ENCODE data around the gene MYH14.

Gene MYH14

DNA sequence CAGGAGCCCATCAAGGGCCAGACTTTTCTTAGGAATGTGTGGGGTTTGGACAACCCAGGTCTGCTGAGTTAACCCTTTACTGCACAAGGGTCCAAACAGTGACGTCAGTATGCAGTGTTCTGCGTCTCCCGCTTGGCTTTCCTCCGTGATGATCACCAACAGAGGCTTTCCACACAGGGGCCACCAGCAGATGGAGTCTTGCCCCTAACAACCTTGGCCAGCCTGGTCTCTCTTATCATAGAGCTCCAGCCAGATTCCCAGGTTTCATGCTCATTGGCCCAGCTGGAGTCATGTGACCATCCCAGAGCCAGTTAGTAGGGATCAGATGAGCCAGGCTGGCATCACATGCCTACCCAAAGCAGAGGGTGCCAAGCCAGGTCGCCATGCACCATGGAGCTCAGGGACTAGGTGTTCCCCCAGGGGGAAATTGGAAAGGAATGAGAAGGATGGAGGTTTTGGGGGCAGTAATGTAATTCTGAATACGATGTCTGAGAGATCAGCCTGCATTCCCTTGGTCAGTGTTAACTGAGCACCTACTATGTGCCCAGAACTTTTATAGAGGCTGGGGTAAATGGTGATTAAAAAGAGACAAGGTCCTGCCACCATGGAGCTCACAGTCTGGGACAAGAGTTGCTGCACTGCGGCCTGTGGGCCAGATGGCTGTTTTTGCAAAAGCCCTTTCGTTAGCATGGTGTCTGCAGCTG, 61.2 kb downstream of the MYH14 start:
- DNase-seq = no peak

DNA sequence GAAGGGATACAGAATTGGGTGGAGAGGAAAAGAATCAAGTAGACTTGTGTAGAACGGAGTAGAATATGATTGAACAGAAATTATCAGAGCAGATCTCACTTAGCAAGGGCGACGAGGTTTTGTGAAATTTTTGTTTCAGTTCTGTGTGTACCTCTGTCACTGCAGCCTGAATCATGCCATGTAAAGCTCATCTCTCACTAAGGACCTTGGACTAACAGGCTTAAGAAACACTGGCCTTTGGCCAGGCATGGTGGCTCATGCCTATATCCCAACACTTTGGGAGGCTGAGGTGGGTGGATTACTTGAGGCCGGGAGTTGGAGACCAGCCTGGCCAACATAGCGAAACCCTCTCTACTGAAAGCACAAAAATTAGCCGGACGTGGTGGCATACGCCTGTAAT, 62.6 kb downstream of the MYH14 start:
- no peak for DNase-seq

DNA sequence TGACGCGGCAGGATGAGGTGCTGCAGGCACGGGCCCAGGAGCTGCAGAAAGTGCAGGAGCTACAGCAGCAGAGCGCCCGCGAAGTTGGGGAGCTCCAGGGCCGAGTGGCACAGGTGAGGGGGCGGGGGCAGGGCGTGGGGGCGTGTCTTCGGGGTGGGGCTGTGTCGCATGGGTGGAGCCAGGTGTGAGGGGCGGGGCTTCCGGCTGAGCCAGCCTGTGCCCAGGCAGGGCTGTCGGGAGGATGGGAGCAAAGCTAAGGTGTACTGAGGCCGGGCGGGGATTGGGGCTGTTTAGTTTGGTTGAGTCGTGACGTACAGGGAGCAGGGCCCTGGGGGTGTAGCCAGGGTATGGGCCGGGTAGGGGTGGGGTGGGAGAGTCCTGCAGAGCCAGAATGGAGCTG, 63.5 kb downstream of the MYH14 start:
- DNase-seq = peak; percentile 79

DNA sequence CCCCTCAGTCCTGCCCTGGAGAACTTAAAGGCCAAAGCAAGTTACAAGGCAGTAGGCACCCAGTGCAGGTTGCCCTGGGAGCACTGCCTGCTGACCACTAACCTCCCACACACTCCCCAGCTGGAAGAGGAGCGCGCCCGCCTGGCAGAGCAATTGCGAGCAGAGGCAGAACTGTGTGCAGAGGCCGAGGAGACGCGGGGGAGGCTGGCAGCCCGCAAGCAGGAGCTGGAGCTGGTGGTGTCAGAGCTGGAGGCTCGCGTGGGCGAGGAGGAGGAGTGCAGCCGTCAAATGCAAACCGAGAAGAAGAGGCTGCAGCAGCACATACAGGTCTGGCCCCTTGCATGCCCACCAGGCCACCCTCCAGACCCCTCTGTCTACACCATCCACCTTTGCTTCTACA, 64.6 kb downstream of the MYH14 start:
- no peak for DNase-seq

DNA sequence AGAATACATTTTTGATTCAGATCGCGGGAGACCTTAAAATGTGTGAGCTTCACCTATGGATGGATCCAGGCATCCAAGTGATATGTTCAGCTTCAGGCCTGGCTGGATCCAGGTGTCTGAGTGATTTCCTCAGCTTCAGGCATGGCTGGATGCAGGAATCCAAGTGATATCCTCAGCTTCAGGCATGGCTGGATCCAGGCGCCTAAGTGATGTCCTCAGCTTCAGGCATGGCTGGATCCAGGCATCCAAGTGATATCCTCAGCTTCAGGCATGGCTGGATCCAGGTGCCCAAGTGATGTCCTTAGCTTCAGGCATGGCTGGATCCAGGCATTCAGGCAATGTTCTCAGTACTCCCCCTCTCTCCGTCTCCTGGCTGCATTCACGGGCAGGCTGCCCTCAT, 65.1 kb downstream of the MYH14 start:
- no peak for DNase-seq

DNA sequence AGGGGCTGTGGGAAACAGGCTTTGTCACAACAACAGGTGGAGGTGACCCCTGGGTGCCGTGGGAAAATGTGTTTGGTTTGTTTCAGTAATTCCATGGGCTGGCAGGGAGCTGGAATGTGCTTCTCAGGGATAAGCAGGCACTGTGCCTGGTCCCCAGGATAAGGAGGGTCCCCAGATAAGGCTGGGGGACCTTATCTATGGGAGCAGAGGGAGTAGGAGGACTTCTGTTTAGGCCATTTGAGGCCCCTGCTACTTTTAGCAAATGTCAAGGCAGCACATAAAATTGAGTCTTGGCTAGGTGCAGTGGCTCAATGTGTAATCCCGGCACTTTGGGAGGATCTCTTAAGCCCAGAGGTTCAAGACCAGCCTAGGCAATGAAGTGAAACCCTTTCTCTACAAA, 66.2 kb downstream of the MYH14 start:
- no peak for DNase-seq

DNA sequence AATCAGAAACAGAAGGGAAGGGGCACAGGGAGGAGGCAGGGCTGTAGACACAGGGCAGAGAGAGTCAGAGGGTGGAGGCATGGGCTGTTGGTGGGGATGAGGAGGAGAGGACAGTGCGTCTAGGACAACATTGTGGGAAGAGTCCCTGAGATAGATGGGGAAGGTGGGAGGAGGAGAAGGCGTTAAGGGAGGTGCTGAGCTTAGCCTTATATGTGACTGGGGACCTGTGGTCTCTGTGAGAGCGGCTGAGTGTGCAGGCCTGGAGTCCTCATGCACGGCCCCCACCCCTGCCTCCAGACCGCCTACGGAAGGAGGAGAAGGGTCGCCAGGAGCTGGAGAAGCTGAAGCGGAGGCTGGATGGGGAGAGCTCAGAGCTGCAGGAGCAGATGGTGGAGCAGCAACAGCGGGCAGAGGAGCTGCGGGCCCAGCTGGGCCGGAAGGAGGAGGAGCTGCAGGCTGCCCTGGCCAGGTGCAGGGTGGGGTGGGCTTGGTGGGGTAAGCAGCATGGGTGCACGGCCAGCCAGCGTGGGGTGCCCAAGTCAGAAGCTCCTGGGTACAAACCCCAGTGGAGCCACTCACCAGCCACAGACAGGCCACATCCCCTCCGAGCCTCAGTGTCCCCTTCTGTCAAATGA, 69.0 kb downstream of the MYH14 start:
- no peak for DNase-seq

DNA sequence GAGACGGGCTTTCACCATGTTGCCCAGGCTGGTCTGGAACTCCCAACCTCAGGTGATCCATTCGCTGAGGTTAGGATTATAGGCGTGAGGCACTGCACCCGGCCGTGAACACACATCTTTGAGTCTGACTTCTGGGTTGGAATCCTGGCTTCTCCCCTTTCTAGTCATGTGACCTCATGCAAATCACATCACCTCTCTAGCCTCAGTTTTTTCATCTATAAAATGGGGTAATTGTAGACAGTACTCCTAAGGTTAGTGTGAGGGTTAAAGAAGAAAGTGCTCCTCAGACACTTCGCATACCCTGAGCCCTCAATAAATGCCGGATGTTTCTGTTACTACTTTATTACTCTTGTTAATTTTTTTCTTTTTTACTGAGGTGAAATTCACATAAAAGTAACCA, 70.4 kb downstream of the MYH14 start:
- DNase-seq = no peak

DNA sequence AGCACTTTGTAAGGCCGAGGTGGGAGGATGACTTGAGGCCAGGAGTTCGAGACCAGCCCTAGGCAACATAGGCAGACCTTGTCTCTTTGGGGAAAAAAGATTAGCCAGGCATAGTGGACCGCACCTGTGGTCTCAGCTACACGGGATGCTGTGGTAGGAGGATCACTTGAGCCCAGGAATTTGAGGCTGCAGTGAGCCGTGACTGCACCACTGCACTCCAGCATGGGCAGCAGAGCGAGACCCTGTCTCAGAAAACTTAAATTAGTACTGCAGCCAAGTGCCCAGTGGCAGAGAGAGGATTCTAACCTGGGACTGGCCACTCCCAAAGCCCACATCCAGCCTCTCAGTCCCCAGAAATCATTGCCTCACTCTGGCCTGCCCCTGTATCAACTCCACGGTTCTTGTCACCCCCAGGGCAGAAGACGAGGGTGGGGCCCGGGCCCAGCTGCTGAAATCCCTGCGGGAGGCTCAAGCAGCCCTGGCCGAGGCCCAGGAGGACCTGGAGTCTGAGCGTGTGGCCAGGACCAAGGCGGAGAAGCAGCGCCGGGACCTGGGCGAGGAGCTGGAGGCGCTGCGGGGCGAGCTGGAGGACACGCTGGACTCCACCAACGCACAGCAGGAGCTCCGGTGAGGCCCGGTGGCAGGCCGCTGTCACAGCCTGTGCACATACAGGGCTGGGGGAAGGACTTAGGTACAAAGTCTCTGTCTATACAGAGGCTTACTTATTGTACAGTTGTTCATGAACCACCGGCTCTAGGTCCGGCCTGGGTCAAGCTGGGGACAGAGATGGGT, 72.4 kb downstream of the MYH14 start:
- DNase-seq = no peak

DNA sequence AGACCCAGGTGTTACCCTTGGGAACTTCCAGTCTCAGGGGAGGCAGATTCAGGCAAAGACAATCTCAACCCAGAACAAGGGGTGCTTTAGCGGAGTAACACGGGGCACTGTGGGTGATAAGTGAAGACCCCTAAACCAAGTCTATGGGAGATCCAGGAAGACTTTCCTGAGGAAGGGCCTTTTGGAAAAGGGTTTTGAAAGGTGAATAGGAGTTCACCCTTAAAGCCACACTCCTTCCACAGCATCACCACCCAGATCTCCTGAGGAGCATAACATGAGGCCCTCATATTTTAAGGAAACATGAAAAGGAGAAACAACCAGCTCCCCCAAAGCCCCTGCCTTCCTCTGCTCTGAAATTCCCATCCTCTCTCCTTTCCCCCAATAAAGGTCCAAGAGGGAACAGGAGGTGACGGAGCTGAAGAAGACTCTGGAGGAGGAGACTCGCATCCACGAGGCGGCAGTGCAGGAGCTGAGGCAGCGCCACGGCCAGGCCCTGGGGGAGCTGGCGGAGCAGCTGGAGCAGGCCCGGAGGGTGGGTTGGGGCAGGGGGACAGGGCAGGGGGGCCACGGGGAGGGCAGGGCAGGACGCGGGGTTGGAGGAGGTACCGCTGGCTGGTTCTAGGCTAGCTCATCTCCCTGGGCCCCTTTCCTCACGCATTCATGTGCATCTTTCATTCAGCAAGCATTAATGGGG, 73.1 kb downstream of the MYH14 start:
- DNase-seq = no peak

DNA sequence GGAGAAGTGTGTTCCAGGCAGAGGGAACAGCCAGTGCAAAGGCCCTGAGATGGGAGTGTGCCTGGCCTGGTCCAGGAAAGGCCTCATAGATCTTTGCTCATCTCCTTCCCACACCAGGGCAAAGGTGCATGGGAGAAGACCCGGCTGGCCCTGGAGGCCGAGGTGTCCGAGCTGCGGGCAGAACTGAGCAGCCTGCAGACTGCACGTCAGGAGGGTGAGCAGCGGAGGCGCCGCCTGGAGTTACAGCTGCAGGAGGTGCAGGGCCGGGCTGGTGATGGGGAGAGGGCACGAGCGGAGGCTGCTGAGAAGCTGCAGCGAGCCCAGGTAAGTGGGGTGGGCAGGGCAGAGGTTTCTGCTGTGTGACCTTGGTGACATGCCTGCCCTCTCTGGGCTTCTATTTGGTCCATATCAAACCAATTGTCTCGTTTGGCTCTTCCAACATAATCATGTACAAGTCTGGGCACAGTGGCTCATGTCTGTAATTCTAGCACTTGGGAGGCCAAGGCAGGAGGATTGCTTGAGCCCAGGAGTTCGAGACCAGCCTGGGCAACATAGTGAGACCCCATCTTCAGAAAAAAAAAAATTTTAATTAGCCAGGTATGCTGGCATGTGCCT, 74.7 kb downstream of the MYH14 start:
- no peak for DNase-seq

DNA sequence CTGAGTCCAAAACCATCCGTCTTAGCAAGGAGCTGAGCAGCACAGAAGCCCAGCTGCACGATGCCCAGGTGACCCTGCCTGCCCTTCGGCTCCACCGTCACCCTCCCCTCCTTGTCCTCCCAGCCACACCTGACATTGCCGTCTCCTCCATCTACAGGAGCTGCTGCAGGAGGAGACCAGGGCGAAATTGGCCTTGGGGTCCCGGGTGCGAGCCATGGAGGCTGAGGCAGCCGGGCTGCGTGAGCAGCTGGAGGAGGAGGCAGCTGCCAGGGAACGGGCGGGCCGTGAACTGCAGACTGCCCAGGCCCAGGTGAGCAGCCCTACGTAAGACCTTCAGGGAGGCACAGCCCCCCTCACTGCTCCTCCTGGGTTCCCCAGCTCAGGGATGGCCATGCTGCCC, 76.7 kb downstream of the MYH14 start:
- DNase-seq = no peak

DNA sequence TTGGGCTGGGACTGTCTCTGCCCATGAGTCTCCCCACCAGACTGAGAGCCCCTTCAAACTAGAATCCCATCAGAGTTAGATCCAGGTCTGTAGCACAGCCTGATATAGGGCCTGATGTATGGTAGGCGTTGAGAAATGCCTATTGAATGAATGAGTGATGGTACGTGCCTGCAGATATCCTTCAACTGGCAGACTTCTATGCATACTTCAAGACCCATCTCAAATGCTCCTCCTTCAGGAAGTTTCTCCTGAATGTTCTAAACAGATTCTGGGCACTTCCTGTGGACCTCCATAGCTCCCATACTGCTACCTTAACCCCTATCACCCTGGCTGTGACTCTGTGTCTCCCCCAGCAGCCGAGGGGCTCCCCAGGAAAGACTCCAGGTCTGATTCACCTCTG, 77.6 kb downstream of the MYH14 start:
- no peak for DNase-seq

DNA sequence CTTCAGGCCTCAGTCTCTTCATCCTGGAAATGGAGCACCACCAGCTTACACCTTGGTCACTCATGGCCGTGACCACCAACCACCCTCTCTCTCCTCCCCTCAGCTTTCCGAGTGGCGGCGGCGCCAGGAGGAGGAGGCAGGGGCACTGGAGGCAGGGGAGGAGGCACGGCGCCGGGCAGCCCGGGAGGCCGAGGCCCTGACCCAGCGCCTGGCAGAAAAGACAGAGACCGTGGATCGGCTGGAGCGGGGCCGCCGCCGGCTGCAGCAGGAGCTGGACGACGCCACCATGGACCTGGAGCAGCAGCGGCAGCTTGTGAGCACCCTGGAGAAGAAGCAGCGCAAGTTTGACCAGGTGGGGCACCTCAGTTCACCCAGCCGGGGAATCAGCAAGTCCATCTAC, 78.1 kb downstream of the MYH14 start:
- DNase-seq = no peak

DNA sequence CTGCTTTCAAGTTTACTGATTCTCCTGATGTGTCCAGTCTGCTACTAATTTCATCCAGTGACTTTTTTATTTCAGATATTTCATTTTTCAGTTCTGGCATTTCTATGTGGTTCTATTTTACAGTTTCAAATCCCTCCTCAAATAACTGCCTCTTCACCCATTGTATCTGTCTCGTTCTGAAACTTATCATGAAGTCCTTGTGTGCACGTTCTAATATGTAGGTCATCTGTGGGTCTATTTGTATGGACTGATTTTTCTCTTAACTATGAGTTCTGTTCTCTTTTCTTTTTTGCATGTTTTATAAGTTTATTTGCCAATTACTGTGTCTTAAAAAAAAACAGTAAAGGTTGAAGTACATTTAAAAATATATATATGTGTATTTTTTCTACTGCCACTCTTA, 82.4 kb downstream of the MYH14 start:
- DNase-seq = no peak

DNA sequence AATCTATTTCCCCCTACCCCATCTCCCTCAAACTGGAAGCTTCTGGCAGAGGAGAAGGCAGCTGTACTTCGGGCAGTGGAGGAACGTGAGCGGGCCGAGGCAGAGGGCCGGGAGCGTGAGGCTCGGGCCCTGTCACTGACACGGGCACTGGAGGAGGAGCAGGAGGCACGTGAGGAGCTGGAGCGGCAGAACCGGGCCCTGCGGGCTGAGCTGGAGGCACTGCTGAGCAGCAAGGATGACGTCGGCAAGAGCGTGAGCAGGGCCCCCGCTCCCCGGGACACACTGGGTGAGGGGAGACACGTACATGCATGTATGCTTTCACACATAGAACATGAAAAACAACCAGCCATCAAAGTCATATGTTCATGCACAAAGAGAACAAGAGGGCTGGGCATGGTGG, 83.0 kb downstream of the MYH14 start:
- no peak for DNase-seq

DNA sequence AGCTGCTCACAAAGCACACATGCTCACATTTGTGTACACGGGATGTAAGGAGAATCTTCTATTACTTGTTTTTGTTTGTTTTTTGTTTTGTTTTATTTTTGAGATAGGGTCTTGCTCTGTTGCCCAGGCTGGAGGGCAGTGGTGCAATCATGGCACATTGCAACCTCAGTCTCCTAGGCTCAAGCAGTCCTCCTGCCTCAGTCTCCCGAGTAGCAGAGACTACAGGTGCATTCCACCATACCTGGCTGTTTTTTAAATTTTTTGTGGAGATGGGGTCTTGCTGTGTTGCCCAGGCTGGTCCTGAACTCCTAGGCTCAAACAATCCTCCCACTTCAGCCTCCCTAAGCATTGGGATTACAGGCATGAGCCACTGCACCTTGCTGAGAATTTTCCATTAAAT, 83.9 kb downstream of the MYH14 start:
- no peak for DNase-seq

DNA sequence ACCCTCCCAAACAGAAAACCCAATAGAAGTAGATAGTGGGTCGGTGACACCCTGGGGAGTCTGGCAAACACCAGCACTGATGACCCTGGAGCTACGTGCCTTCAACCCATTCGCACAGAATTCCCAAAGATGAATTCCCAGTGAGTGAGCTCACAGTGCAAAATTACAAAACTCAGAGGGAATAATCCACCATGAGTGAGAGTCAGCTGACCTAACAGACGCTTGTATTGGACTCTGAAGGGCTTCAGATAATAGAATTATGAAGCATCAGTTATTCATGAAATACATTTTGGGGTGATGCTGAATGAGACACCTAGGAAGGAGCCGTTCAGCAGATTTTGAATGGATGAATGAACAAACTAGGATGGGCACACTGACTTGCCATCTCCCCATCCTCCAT, 85.5 kb downstream of the MYH14 start:
- no peak for DNase-seq

DNA sequence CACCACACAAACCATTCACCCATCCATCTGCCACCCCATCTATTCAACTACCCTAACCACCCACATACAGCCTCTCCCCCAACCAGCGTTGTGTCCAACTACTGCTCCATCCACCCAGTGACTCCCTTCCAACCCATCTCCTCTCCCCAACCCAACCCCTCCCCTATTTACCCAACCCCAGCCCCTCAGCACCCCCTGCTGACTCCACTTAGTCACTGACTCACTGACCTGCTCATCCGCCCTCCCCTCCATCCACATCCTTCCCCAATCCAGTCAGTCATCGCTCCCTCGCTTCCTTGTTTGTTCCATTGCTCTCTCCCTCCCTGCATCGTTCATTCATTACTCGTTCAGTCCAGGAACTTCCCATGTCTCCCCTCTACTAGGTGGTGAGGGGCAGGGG, 86.6 kb downstream of the MYH14 start:
- no peak for DNase-seq

DNA sequence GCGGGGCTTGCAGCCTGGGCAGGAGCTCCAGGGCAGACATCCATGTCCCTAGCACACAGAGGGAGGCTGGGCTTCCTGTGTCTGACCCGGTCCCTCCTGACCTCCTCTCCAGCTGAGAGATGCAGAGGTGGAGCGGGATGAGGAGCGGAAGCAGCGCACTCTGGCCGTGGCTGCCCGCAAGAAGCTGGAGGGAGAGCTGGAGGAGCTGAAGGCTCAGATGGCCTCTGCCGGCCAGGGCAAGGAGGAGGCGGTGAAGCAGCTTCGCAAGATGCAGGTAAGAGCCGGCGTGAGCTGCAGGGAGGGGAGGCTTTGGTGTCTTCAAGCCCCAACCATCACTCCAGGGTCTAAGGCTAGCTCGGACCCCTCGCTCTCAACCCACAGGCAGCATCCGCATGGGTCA, 87.4 kb downstream of the MYH14 start:
- no peak for DNase-seq

DNA sequence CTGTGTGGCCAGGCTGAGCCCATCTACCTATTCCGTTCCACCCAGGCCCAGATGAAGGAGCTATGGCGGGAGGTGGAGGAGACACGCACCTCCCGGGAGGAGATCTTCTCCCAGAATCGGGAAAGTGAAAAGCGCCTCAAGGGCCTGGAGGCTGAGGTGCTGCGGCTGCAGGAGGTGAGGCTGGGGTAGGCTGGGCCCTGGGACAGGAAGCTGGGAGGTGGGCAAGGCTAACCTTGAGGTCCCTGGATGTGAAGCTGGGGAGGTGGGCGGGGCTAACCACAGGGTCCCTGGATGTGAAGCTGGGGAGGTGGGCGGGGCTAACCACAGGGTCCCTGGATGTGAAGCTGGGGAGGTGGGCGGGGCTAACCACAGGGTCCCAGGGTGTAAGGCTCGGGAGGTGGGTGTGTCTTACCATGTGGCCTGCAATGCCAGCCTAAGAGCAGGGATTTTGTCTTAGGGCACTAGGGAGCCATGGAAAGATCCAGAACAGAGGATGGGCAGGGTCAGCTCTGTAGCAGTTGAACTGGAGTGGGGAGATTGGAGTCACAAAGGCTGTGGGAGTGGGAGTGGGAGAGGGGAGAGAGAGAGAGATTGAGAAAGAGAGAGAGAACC, 88.9 kb downstream of the MYH14 start:
- DNase-seq = no peak

DNA sequence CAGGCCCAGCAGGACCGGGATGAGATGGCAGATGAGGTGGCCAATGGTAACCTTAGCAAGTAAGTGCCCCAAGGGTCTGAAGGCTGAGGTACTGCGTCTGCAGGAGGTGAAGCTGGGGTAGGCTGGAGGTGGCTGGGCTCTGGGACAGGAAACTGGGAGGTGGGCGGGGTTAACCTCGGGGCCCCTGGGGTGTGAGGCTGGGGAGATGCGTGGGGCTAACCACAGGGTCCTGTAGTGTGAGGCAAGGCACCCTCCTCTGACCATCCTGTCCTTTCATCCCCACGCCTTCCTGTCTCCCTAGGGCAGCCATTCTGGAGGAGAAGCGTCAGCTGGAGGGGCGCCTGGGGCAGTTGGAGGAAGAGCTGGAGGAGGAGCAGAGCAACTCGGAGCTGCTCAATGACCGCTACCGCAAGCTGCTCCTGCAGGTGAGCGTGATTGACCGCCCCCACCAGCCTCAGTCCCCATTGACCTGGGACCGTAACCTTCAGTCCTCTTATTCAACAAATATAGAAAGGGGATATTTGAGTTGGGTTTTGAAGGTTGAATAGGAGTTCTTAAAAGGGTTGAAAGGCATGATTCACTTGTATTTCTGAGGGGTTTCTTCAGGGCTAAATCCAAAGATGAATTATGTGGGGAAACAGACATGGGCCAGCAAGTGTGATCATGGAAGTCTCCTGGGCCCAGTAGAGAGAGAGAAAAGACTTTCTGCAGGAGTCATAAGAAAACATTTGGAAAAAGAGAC, 90.0 kb downstream of the MYH14 start:
- no peak for DNase-seq

All from NCI-H69 (cell line).